Measurements from ENCODE around the gene DBH.

The DBH gene

GRCh38 chr9:133681658-133682306 lies 45.6 kb downstream of the DBH start:
- TF ChIP-seq TAF1 (IDR thresholded peaks at IDR 0.05; ENCODE audit: borderline replicate concordance, insufficient read depth, low read length) (no peak), FOXP2 (optimal IDR thresholded peaks at IDR 0.05; ENCODE audit: borderline replicate concordance, extremely low read depth, extremely low read length, insufficient read depth) (no peak), POLR2AphosphoS5 (IDR thresholded peaks at IDR 0.05; ENCODE audit: low read depth, low read length) (no peak)
- TF ChIP-seq, protein P1, sequence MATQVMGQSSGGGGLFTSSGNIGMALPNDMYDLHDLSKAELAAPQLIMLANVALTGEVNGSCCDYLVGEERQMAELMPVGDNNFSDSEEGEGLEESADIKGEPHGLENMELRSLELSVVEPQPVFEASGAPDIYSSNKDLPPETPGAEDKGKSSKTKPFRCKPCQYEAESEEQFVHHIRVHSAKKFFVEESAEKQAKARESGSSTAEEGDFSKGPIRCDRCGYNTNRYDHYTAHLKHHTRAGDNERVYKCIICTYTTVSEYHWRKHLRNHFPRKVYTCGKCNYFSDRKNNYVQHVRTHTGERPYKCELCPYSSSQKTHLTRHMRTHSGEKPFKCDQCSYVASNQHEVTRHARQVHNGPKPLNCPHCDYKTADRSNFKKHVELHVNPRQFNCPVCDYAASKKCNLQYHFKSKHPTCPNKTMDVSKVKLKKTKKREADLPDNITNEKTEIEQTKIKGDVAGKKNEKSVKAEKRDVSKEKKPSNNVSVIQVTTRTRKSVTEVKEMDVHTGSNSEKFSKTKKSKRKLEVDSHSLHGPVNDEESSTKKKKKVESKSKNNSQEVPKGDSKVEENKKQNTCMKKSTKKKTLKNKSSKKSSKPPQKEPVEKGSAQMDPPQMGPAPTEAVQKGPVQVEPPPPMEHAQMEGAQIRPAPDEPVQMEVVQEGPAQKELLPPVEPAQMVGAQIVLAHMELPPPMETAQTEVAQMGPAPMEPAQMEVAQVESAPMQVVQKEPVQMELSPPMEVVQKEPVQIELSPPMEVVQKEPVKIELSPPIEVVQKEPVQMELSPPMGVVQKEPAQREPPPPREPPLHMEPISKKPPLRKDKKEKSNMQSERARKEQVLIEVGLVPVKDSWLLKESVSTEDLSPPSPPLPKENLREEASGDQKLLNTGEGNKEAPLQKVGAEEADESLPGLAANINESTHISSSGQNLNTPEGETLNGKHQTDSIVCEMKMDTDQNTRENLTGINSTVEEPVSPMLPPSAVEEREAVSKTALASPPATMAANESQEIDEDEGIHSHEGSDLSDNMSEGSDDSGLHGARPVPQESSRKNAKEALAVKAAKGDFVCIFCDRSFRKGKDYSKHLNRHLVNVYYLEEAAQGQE (IDR thresholded peaks at IDR 0.05; ENCODE audit: insufficient read depth in 1 of 2, low read depth in 2 of 2, low read length in 2 of 2) = no peak

DNA sequence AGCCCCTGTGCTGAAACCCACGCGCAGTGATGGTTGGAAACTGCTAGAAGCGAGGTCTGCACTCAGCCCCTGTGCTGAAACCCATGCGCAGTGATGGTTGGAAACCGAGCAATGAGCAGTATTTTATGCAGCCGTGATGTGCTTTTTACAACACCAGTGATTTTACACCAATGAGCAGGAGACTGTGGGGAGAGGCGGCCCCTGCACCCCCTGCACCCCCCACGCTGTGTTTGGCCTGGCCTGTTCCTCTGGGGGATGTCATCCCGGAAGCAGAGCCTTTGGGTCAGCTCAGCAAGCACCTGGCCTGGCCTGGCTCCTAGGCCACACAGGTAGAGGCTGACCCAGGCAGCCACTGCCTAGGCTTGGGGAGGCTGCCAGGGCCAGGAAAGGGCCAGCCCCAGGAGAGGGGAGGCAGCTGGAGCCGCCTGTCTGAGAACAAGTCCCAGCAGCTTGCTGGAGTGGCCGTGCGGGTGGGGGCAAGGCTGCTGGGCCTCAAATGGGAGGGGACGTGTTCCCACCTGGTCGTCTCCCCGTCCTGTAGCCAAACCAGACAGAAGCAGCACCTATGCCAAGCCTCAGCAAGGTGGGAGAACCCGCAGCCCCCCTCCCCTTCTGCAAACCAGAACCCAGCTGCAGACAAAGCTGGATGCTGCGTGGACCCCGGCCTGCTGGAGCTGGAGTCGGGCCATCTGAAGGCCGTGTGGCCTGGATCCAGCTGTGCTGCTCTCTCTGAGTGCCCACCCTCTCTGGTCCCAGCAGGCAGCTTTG lies 46.8 kb downstream of the DBH start:
- TF ChIP-seq SIN3A (IDR thresholded peaks at IDR 0.05; ENCODE audit: borderline replicate concordance, insufficient read depth, low read length) (no peak), TAF1 (IDR thresholded peaks at IDR 0.05; ENCODE audit: borderline replicate concordance, insufficient read depth, low read length) (no peak)
- TF ChIP-seq, protein P1 (IDR thresholded peaks at IDR 0.05; ENCODE audit: insufficient read depth in 1 of 2, low read depth in 2 of 2, low read length in 2 of 2) = no peak

- TF ChIP-seq SIN3A (IDR thresholded peaks at IDR 0.05; ENCODE audit: borderline replicate concordance, insufficient read depth, low read length) = no peak
- no peak for TF ChIP-seq TAF1 (IDR thresholded peaks at IDR 0.05; ENCODE audit: borderline replicate concordance, insufficient read depth, low read length)
- TF ChIP-seq POLR2AphosphoS5 (IDR thresholded peaks at IDR 0.05; ENCODE audit: low read depth, low read length) = no peak
- no peak for TF ChIP-seq FOXP2 (optimal IDR thresholded peaks at IDR 0.05; ENCODE audit: borderline replicate concordance, extremely low read depth, extremely low read length, insufficient read depth)
- TF ChIP-seq, protein P1 (IDR thresholded peaks at IDR 0.05; ENCODE audit: insufficient read depth in 1 of 2, low read depth in 2 of 2, low read length in 2 of 2) = no peak
Observed at GRCh38 chr9:133683586-133684120, 47.5 kb downstream of the DBH start.

- TF ChIP-seq, protein P1 (IDR thresholded peaks at IDR 0.05; ENCODE audit: insufficient read depth in 1 of 2, low read depth in 2 of 2, low read length in 2 of 2) = no peak
- TF ChIP-seq SIN3A (IDR thresholded peaks at IDR 0.05; ENCODE audit: borderline replicate concordance, insufficient read depth, low read length) = no peak
- no peak for TF ChIP-seq FOXP2 (optimal IDR thresholded peaks at IDR 0.05; ENCODE audit: borderline replicate concordance, extremely low read depth, extremely low read length, insufficient read depth)
- TF ChIP-seq POLR2AphosphoS5 (IDR thresholded peaks at IDR 0.05; ENCODE audit: low read depth, low read length) = no peak
- no peak for TF ChIP-seq TAF1 (IDR thresholded peaks at IDR 0.05; ENCODE audit: borderline replicate concordance, insufficient read depth, low read length)
Observed at GRCh38 chr9:133684121-133684935, 48.2 kb downstream of the DBH start.
